ENCODE measurements around the gene NUB1. TPM values are rescaled to one million over a fixed set of nuclear protein-coding genes. Genes with fewer than 3 reads are reported as not detected.

NUB1 gene
- total RNA-seq, 4 donors from 2014 or later: 50.5 to 60.3 (median 54.8) TPM

GRCh38 chr7:151337346-151337745, 4.3 kb upstream of the NUB1 start:
- TF ChIP-seq POLR2A (IDR thresholded peaks at IDR 0.05) (no peak), EP300 (IDR thresholded peaks at IDR 0.05) (no peak), CTCF (IDR thresholded peaks at IDR 0.05) (no peak), POLR2AphosphoS5 (IDR thresholded peaks at IDR 0.05) (no peak)
- WGBS, 2 donors (ENCODE audit: low coverage in 1 of 2): no CpG with 5 or more reads among the region's 2 CpGs
- Histone ChIP-seq H3K4me3 (no peak overlapping the region), H3K36me3 (no peaks in the 10 kb centered on the region), H3K9me3 (peaks cover 0 to 5% (median 0%) of the 10 kb centered on the region in 3 donors), H3K27me3 (no peaks in the 10 kb centered on the region), H3K4me1 (peaks cover 0 to 5% (median 0%) of the 10 kb centered on the region in 3 donors), H3K27ac (no peak overlapping the region)
- no peak for ATAC-seq

DNA sequence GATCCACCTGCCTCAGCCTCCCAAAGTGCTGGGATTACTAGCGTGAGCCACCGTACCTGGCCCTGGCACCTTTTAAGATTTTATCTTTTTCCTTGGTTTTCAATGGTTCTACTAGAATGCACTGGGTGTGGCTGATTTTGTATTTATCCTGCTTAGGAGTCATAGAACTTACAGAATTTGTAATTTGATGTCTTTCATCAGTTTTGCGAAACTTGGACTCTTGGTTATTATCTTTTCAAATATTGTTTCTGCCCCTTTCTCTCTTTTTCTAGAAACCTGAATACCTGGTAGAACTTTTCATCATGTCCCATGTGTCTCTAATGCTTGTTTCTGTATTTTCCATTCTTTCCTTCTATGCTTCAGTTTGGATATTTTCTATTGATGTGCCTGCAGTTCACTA, 2.8 kb upstream of the NUB1 start:
- Histone ChIP-seq H3K4me1 (peaks cover 0 to 19% (median 6%) of the 10 kb centered on the region in 3 donors), H3K27me3 (no peaks in the 10 kb centered on the region), H3K36me3 (peaks cover 0 to 5% of the 10 kb centered on the region in 2 donors), H3K9me3 (peaks cover 0 to 5% (median 0%) of the 10 kb centered on the region in 3 donors), H3K27ac (no peak overlapping the region), H3K4me3 (no peak overlapping the region)
- no peak for ATAC-seq
- TF ChIP-seq POLR2A (IDR thresholded peaks at IDR 0.05): no peak
- WGBS, 2 donors (ENCODE audit: low coverage in 1 of 2): 95 to 100% methylated on average over 1 to 3 of the region's 3 CpGs

DNA sequence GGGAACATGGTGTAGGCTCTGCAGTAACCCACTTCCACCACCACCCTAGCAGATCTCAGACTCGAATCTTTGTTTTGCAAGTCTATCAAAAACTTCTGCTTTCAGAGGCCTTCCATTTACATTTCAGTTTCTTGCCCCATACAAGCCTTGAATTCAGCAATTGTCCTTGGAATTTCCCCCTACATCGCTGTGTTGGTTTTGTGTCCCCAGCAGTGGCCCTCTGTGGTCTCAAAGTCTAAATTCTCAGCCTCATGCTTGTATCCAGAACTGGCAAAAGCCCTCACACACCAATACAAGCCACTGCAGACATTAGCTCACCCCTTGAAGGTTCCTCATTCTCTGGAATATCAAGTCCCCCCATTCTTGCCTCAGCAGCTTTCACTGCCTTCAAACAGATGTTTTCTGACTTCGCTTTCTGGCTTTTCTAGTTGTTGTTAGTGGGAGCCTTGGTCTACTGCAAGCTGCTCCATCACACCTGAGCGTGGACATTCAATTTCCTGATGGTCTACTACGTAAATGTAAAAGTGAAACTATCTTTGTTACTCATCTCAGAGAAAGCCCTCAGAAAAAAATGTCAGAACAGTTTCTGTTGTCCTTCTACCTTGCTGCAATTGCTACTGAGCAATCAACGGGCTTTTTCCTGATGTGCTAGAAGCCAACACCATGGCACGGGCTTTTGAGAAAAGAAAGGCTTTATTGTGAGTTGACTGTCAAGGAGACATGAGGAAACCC, 1.8 kb upstream of the NUB1 start:
- Histone ChIP-seq H3K27ac (peak overlapping the region in 3 of 4 donors; percentile 12 to 39 (median 33)), H3K9me3 (peaks cover 0 to 5% (median 0%) of the 10 kb centered on the region in 3 donors), H3K27me3 (no peaks in the 10 kb centered on the region), H3K4me3 (no peak overlapping the region), H3K4me1 (peaks cover 0 to 26% (median 6%) of the 10 kb centered on the region in 3 donors), H3K36me3 (peaks cover 0 to 9% of the 10 kb centered on the region in 2 donors)
- TF ChIP-seq EP300 (IDR thresholded peaks at IDR 0.05) (no peak), POLR2A (IDR thresholded peaks at IDR 0.05) (no peak), POLR2AphosphoS5 (IDR thresholded peaks at IDR 0.05) (no peak), CTCF (IDR thresholded peaks at IDR 0.05) (no peak)
- whole genome bisulfite sequencing, 2 donors (ENCODE audit: low coverage in 1 of 2): 64 to 78% methylated on average over 6 to 7 of the region's 7 CpGs
- no peak for ATAC-seq

DNA sequence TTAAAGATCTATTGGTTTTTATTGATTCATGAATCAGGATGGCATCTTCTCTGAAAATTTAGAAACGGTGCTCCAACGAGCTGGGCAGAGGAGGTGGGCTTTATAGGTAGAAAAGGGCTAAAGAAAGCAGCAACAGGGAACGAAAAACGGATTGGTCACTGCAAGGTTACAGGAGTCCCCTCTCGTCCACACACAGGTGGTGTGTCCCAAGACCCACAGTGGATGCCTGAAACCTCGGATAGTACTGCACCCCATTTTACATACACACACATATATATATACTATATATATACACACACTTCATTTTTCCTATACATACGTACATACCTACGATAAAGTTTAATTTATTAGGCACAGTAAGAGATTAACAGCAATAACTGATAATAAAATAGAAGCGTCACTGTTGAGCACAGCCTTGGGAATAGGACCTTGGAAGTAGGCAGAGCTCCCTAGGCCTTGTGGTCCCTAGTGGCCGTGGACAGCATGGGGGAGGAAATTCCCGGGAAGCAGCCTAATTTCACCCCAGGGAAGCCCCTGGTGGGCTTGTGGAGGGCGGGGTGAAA, 737 bp upstream of the NUB1 start:
- TF ChIP-seq POLR2AphosphoS5 (IDR thresholded peaks at IDR 0.05) (no peak), CTCF (IDR thresholded peaks at IDR 0.05) (no peak), EP300 (IDR thresholded peaks at IDR 0.05) (no peak), POLR2A (IDR thresholded peaks at IDR 0.05) (no peak)
- Histone ChIP-seq H3K4me3 (peak overlapping the region in 1 of 2 donors; percentile 73), H3K9me3 (peaks cover 0 to 5% (median 0%) of the 10 kb centered on the region in 3 donors), H3K27ac (peak overlapping the region in 3 of 4 donors; percentile 76 to 87 (median 84)), H3K4me1 (peaks cover 0 to 26% (median 6%) of the 10 kb centered on the region in 3 donors), H3K27me3 (no peaks in the 10 kb centered on the region), H3K36me3 (peaks cover 0 to 19% of the 10 kb centered on the region in 2 donors)
- ATAC-seq: no peak
- WGBS, 2 donors (ENCODE audit: low coverage in 1 of 2): 45 to 57% methylated on average over 12 of the region's 12 CpGs

GRCh38 chr7:151342102-151342646, 562 bp downstream of the NUB1 start:
- peaks cover 0 to 27% (median 6%) of the 10 kb centered on the region in 3 donors for H3K4me1 ChIP-seq
- 2% methylated on average over 11 of the region's 11 CpGs for WGBS, 2 donors (ENCODE audit: low coverage in 1 of 2)
- TF ChIP-seq POLR2AphosphoS5 (IDR thresholded peaks at IDR 0.05): no peak
- no peak for TF ChIP-seq EP300 (IDR thresholded peaks at IDR 0.05)
- TF ChIP-seq POLR2A (IDR thresholded peaks at IDR 0.05): no peak
- TF ChIP-seq CTCF (IDR thresholded peaks at IDR 0.05): no peak
- no peaks in the 10 kb centered on the region for H3K27me3 ChIP-seq
- peaks cover 0 to 32% of the 10 kb centered on the region in 2 donors for H3K36me3 ChIP-seq
- peak overlapping the region; percentile 56 to 73 for H3K4me3 ChIP-seq
- no peak for ATAC-seq
- peaks cover 0 to 5% (median 0%) of the 10 kb centered on the region in 3 donors for H3K9me3 ChIP-seq
- peak overlapping the region; percentile 1 to 87 (median 80) for H3K27ac ChIP-seq
